ENCODE measurements around the gene DOCK11.

DOCK11 gene

DNA sequence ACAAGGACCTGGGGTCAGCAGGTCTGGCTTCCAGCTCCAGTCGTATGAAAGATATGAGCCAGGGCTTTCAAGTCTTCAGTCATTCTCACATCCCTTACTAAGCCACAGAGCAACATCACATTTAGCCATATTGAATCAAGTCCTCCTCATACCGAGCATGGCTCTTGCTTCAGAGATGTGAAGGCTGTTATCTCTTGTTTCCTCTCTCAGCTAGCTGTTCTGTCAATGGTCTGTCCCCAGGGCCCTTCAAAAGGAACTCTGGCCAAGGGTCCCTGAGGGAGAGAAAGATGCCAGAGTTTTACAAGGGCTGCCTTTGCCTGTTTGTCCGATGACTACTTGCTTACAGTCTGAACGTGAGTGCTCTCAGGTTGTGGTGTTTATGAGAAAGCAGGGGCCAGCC is 30.5 kb downstream of the DOCK11 start:
- no peak for DNase-seq (ENCODE audit: low read depth in 1 of 2, low spot score in 1 of 2)
- TF ChIP-seq JUND (IDR thresholded peaks at IDR 0.05; ENCODE audit: low read depth), result no peak
- in situ Hi-C loops (cut with HindIII; ENCODE audit: low pct_unique_long_range_greater_than_20kb, low sequenced_read_pairs), result no loop called here

GRCh38 chrX:118528071-118528737 is 32.6 kb downstream of the DOCK11 start:
- no peak for TF ChIP-seq JUND (IDR thresholded peaks at IDR 0.05; ENCODE audit: low read depth)
- DNase-seq (ENCODE audit: low read depth in 1 of 2, low spot score in 1 of 2), result no peak
- in situ Hi-C loops (cut with HindIII; ENCODE audit: low pct_unique_long_range_greater_than_20kb, low sequenced_read_pairs), result no loop called here

GRCh38 chrX:118530219-118530911 is 34.8 kb downstream of the DOCK11 start:
- TF ChIP-seq JUND (IDR thresholded peaks at IDR 0.05; ENCODE audit: low read depth), result no peak
- in situ Hi-C loops (cut with HindIII; ENCODE audit: low pct_unique_long_range_greater_than_20kb, low sequenced_read_pairs), result no loop called here
- no peak for DNase-seq (ENCODE audit: low read depth in 1 of 2, low spot score in 1 of 2)

- in situ Hi-C loops (cut with HindIII; ENCODE audit: low pct_unique_long_range_greater_than_20kb, low sequenced_read_pairs), result no loop called here
- no peak for DNase-seq (ENCODE audit: low read depth in 1 of 2, low spot score in 1 of 2)
- no peak for TF ChIP-seq JUND (IDR thresholded peaks at IDR 0.05; ENCODE audit: low read depth)
Observed at GRCh38 chrX:118534716-118535493, 39.3 kb downstream of the DOCK11 start.

DNA sequence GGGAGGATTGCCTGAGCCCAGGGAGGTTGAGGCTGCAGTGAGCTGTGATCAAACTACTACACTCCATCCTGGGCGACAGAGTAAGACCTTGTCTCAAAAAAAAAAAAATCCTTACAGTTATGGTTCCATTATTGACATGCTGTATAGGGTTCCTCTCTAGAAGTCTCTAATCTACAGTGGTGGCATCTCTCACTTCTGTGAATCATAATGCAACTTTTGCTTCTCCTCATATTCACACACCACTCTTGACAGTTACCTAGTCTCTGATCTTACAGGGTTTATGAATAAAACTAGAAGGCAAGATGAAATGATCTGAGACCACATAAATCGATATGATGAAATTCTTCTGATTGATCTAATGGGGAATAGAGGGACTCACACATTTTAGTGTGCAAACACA is 40.6 kb downstream of the DOCK11 start:
- no peak for DNase-seq (ENCODE audit: low read depth in 1 of 2, low spot score in 1 of 2)
- in situ Hi-C loops (cut with HindIII; ENCODE audit: low pct_unique_long_range_greater_than_20kb, low sequenced_read_pairs), result no loop called here
- no peak for TF ChIP-seq JUND (IDR thresholded peaks at IDR 0.05; ENCODE audit: low read depth)

GRCh38 chrX:118536687-118537461 is 41.3 kb downstream of the DOCK11 start:
- in situ Hi-C loops (cut with HindIII; ENCODE audit: low pct_unique_long_range_greater_than_20kb, low sequenced_read_pairs), result no loop called here
- no peak for TF ChIP-seq JUND (IDR thresholded peaks at IDR 0.05; ENCODE audit: low read depth)
- DNase-seq (ENCODE audit: low read depth in 1 of 2, low spot score in 1 of 2), result no peak

GRCh38 chrX:118538386-118538785 is 42.8 kb downstream of the DOCK11 start:
- no peak for TF ChIP-seq JUND (IDR thresholded peaks at IDR 0.05; ENCODE audit: low read depth)
- in situ Hi-C loops (cut with HindIII; ENCODE audit: low pct_unique_long_range_greater_than_20kb, low sequenced_read_pairs), result no loop called here
- no peak for DNase-seq (ENCODE audit: low read depth in 1 of 2, low spot score in 1 of 2)

GRCh38 chrX:118540342-118540741 is 44.7 kb downstream of the DOCK11 start:
- TF ChIP-seq JUND (IDR thresholded peaks at IDR 0.05; ENCODE audit: low read depth), result no peak
- in situ Hi-C loops (cut with HindIII; ENCODE audit: low pct_unique_long_range_greater_than_20kb, low sequenced_read_pairs), result no loop called here
- DNase-seq (ENCODE audit: low read depth in 1 of 2, low spot score in 1 of 2), result no peak

GRCh38 chrX:118541482-118541881 is 45.9 kb downstream of the DOCK11 start:
- TF ChIP-seq JUND (IDR thresholded peaks at IDR 0.05; ENCODE audit: low read depth), result no peak
- DNase-seq (ENCODE audit: low read depth in 1 of 2, low spot score in 1 of 2), result no peak
- in situ Hi-C loops (cut with HindIII; ENCODE audit: low pct_unique_long_range_greater_than_20kb, low sequenced_read_pairs), result no loop called here

- no peak for TF ChIP-seq JUND (IDR thresholded peaks at IDR 0.05; ENCODE audit: low read depth)
- DNase-seq (ENCODE audit: low read depth in 1 of 2, low spot score in 1 of 2), result no peak
- in situ Hi-C loops (cut with HindIII; ENCODE audit: low pct_unique_long_range_greater_than_20kb, low sequenced_read_pairs), result no loop called here
Observed at GRCh38 chrX:118545510-118545909, 49.9 kb downstream of the DOCK11 start.

- in situ Hi-C loops (cut with HindIII; ENCODE audit: low pct_unique_long_range_greater_than_20kb, low sequenced_read_pairs), result no loop called here
- no peak for TF ChIP-seq JUND (IDR thresholded peaks at IDR 0.05; ENCODE audit: low read depth)
- no peak for DNase-seq (ENCODE audit: low read depth in 1 of 2, low spot score in 1 of 2)
Observed at GRCh38 chrX:118548841-118549240, 53.2 kb downstream of the DOCK11 start.

GRCh38 chrX:118550792-118551191 is 55.2 kb downstream of the DOCK11 start:
- TF ChIP-seq JUND (IDR thresholded peaks at IDR 0.05; ENCODE audit: low read depth), result no peak
- DNase-seq (ENCODE audit: low read depth in 1 of 2, low spot score in 1 of 2), result no peak
- in situ Hi-C loops (cut with HindIII; ENCODE audit: low pct_unique_long_range_greater_than_20kb, low sequenced_read_pairs), result no loop called here
